Medulla oblongata (tissue), 1 donor: ENCODE measurements around the gene PSMC1.

Source experiments
- DNase-seq: peaks from one replicate; pipeline ENCODE4 v3.0.0-alpha.2; 2015; ENCODE audit errors: extremely low spot score

The PSMC1 gene

DNA sequence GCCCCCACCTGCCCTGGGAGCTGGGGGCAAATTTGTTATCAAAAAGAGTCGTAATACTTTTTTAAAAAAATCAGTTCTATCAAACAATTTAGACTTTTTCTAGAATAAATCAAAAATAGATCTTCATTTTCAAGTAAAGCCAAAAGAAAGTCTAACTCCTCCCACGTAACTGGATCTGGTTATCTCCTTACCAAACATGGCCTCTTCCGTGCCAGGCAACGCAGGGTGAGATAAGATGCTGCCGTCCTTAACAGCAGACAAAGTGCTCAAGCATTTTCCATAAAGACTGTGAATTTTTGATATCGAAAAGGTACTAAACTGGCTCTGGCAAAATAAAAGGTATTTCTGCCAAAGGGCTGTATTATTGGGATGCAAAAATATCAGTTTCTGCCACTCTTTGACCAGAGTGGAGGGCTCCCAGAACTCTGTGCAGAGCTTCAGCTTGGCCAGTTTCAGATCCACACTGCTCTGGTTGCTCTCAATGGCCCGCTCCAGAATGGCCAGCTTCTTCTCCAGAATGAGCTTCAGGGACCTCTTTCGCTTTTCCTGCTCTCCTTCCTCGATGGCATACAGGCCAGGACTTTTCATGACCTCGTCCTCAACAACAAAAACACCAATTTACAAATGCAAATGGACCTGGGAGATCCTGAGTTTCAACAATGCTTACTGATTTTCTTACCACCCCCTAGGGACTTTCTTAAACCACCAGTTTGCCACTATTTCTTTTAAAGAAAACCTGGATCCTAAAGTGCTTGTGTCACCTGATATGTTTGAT is 46.4 kb downstream of the PSMC1 start:
- DNase-seq: no peak

DNA sequence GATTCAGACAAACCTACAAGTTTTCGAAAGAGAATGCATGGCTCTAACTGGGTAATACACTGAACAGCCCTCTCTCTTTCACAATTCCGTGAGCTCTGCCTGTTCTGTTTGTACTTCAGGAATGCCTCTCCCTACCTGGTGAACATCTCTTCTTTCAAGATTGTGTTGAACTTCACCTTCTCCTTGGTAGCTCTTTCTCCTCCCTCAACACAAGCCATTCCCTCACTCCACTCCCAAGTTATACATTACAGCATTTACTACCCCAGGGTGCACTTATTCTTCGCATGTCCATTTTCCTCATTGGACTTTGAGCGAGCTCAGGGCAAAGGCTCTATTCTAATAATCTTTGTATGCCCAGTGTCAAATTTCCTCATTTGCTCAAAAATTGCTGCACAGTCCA is 47.1 kb downstream of the PSMC1 start:
- no peak for DNase-seq

DNA sequence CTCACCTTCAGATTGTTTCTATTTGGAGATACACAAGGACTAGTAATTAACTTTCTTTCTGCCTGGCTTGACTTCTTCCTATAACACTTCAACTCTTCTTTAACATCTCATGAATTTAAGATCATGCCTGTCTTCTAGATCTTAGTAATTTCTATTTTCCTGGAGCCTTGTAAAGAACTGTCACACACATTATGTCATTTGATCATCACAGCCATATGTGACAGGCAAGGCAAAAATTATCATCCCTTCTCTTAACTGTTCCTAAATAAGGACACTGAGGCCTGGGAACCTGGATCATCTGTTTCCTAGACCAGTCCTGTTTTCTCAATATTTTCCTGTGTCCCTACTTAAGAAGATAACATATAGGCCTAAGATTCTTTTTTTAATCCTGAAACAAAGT is 48.1 kb downstream of the PSMC1 start:
- no peak for DNase-seq

DNA sequence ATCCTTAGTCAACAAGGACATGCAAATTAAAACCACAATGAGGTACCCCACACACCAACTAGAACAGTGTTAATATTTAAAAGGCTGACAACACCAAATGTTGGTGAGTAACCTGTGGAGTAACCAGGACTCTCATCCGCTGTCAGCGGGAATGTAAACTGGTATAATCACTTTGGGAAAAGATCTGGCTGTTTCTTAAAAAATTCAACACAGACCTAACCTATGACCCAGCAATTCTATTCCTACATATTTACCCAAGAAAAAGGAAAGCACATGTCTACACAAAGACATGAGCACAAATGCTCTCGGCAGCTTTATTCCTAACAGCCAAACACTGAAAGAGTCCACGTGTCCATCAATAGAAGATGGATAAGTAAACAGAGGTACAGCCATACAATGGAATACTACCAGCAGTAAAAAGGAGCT is 48.8 kb downstream of the PSMC1 start:
- DNase-seq: no peak

DNA sequence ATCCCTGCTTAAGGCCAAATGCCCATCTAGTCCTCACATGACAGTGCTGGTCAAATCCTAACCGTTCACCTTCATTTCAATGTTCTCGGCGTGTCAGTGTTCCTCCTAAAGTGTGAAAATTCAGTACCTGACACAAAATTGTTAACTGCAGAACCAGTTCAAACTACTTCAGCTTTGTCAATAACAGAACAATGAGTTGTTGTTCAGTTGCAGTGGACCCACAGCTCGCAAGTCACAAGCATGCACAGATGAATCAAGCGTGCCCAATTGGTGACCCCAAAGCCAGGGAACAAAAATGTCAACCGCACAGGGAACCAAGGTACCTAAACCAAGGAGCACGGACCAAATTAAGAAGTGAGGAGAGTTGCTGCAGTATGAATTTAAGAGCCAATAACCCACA is 52.2 kb downstream of the PSMC1 start:
- peak; percentile 67 for DNase-seq

DNA sequence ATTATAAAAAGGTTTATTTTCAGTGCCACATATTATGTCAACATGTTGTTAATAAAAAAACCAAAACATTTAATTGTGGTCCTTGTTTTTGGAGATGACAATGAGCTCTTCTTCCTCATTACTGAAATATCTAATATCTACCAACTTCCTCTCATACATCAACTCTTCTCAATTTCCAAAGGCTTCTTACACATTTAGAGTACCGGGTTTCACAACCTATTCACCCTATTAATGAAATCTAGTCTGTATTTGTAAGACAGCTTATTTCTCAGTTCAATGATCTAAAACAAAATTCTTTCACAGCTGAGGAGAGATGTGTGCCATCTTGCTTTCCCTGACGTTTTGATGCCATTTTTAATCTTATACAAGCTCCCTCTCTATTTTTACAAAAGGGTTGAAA is 60.9 kb downstream of the PSMC1 start:
- no peak for DNase-seq

- no peak for DNase-seq
Observed at GRCh38 chr14:90318016-90318415, 61.7 kb downstream of the PSMC1 start.

- DNase-seq: no peak
Observed at GRCh38 chr14:90319173-90319572, 62.8 kb downstream of the PSMC1 start.

DNA sequence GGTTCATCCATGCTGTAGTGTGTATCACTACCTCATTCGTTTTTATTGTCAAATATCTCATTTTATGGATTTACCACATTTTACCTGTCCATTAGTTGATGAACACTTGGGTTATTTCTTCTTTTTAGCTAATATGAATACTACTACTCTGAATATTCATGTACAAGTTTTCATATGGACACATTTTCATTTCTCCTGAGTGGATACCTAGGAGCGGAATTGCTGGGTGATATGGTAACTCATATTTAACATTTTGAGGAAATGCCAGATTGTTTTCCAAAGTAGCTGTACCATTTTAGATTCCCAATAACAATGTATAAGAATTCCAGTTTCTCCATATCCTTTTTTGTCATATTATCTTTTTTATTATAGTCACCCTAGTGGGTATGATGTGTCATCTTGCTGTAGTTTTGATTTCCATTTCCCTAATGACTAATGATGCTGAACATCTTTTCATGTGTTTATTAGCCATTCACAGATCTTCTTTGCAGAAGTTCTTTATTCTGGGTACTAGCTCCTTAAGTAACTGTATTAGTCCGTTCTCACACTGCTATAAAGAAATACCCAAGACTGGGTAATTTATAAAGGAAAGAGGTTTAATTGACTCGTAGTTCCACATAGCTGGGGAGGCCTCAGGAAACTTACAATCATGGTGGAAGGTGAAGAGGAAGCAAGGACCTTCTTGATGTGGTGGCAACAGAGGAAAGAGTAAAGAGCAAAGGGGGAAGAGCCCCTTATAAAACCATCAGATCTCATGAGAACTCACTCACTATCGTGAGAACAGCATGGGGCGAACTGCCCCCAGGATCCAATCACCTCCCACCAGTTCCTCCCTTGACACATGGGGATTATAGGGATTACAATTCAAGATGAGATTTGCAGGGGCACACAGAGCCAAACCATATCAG is 63.5 kb downstream of the PSMC1 start:
- DNase-seq: no peak

DNA sequence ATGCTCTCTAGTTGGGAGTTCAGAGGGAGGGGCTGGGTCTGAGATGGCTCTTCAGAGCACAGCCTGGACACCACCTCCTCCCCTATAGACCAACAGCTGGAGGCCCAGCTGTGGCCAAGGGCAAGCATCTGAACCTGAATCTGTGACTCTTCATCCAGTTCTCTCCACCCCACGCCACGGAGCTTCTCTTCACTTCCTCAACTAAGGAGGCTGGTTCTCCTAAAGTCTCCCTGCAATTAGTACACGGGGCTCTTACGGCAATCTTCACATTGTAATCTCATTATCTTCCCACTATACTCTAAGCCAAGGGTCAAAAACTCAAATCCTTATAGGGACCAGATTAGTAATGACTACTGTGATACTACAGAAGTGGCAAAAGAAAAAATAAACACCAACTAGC is 65.5 kb downstream of the PSMC1 start:
- no peak for DNase-seq
